DOHH2 (cell line): Measurements from ENCODE around the gene CEP85.

Experiments used
- EZH2phosphoT487 ChIP-seq: fragments of 200-600 bp; sonication (generic); IDR thresholded peaks from 2 replicates; pipeline ENCODE4 v1.6.1; 2017; ENCODE audit warnings: borderline replicate concordance, mild to moderate bottlenecking, antibody characterized with exemption, low read length, moderate library complexity, mixed read lengths
- TF ChIP-seq, protein P1 (sequence below): fragments of 200-600 bp; sonication (generic); IDR thresholded peaks from one replicate; pipeline ENCODE4 v1.5.1; 2014; ENCODE audit warnings: antibody characterized with exemption, mild to moderate bottlenecking, low read depth, low read length; ENCODE audit not compliant: poor library complexity, severe bottlenecking

DNA sequence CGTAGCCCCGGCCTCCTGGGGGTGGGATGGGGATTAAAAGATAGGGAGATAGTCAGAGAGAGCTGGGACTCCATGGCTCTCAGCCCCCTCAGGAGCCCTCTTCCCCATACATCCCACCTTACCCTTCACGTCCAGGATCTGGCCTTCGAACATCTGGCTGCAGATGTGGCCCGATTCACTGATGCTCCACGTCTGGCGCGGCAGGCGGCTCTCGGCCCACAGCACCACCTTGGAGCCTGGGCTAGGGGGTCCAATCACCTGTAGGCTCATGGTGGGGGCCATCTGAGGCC lies 88.0 kb downstream of the CEP85 start:
- TF ChIP-seq, protein P1, sequence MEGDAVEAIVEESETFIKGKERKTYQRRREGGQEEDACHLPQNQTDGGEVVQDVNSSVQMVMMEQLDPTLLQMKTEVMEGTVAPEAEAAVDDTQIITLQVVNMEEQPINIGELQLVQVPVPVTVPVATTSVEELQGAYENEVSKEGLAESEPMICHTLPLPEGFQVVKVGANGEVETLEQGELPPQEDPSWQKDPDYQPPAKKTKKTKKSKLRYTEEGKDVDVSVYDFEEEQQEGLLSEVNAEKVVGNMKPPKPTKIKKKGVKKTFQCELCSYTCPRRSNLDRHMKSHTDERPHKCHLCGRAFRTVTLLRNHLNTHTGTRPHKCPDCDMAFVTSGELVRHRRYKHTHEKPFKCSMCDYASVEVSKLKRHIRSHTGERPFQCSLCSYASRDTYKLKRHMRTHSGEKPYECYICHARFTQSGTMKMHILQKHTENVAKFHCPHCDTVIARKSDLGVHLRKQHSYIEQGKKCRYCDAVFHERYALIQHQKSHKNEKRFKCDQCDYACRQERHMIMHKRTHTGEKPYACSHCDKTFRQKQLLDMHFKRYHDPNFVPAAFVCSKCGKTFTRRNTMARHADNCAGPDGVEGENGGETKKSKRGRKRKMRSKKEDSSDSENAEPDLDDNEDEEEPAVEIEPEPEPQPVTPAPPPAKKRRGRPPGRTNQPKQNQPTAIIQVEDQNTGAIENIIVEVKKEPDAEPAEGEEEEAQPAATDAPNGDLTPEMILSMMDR: no peak
- TF ChIP-seq EZH2phosphoT487: no peak
